Transverse colon (tissue), 4 donors: ENCODE results near the gene ARHGAP23. TPM values are rescaled to one million over a fixed set of nuclear protein-coding genes. Genes with fewer than 3 reads are reported as not detected.

Experiments
- DNase-seq: peaks from one replicate; pipeline ENCODE4 v3.0.0-alpha.2; 2019
- H3K27ac ChIP-seq, 4 donors: fragments of 200-600 bp; sonication (generic); 2 replicates each; pipeline ENCODE4 v1.5.1; 2016 to 2018; ENCODE audit warnings: inconsistent platforms in 4 of 4
- H3K27me3 ChIP-seq: fragments of 200-600 bp; sonication (generic); 2 replicates; pipeline ENCODE4 v1.5.1; 2017; ENCODE audit warnings: inconsistent platforms
- H3K36me3 ChIP-seq, 4 donors: fragments of 200-600 bp; sonication (generic); 2 replicates each; pipeline ENCODE4 v1.5.1; 2017 to 2019; ENCODE audit warnings: inconsistent platforms in 4 of 4
- H3K4me1 ChIP-seq, 4 donors: fragments of 200-600 bp; sonication (generic); 2 replicates each; pipeline ENCODE4 v1.5.1; 2017 to 2020; ENCODE audit warnings: inconsistent platforms in 4 of 4
- H3K4me3 ChIP-seq, 4 donors: fragments of 200-600 bp; sonication (generic); 1 replicate in 1 of 4; 2 replicates in 3 of 4; pipeline versions ENCODE4 v1.5.1 to v1.6.1; 2017 to 2019; ENCODE audit warnings: inconsistent platforms in 4 of 4
- H3K9me3 ChIP-seq, 2 donors: fragments of 200-600 bp; sonication (generic); 2 replicates each; pipeline ENCODE4 v1.5.1; 2017 to 2019; ENCODE audit warnings: inconsistent platforms in 2 of 2
- CTCF ChIP-seq, 5 experiments: fragments of 200-600 bp in 3 of 5; fragments of 450-650 bp in 2 of 5; sonication (generic) in 3 of 5; IDR thresholded peaks; 1 replicate in 2 of 5; 2 replicates in 3 of 5; pipeline ENCODE4 v1.5.1; 2016 to 2017; ENCODE audit warnings: antibody characterized with exemption in 5 of 5, inconsistent platforms in 3 of 5, mild to moderate bottlenecking in 2 of 5, moderate library complexity in 1 of 5
- EP300 ChIP-seq: sonication (generic); formaldehyde crosslinking; IDR thresholded peaks from one replicate; pipeline ENCODE4 v1.6.1; 2017; ENCODE audit warnings: antibody characterized with exemption, low read depth
- POLR2A ChIP-seq: fragments of 450-650 bp; IDR thresholded peaks from one replicate; pipeline ENCODE4 v1.6.1; 2016; ENCODE audit warnings: antibody characterized with exemption, mild to moderate bottlenecking, moderate library complexity
- POLR2AphosphoS5 ChIP-seq, 3 donors: sonication (generic); formaldehyde crosslinking; IDR thresholded peaks; one replicate each; pipeline ENCODE4 v1.6.1; 2016; ENCODE audit warnings: antibody characterized with exemption in 3 of 3
- WGBS, 2 donors: methylation state at CpG; one replicate each; pipeline ENCODE4 v1.1.5; 2018; ENCODE audit warnings: low coverage in 1 of 2; 5-methylcytosine and 5-hydroxymethylcytosine counted together
- in situ Hi-C, 4 donors: fragments of 200-750 bp; cut with MboI; loops; one replicate each; pipeline versions ENCODE4 v1.15.0 to v1.15.1; 2017; ENCODE audit warnings: low sequenced_read_pairs in 3 of 4, low pct_ligation_motif_present in 1 of 4, low pct_unique_long_range_greater_than_20kb in 1 of 4
- intact Hi-C: fragments of 100-400 bp; cut with DNase I; formaldehyde crosslinking; loops from one replicate; pipeline ENCODE4 v1.15.1; 2023; ENCODE audit warnings: low total_unique reads
- total RNA-seq, 4 donors: library from RNA; depleted of rRNA; stranded (reverse); fragments of >200 nt; gene quantifications; one replicate each; pipeline ENCODE4 v1.1.0, GENCODE V29; 2016

Gene ARHGAP23
- total RNA-seq, 4 donors from 2014 or later, result 4.5 to 21.7 (median 17.0) TPM

DNA sequence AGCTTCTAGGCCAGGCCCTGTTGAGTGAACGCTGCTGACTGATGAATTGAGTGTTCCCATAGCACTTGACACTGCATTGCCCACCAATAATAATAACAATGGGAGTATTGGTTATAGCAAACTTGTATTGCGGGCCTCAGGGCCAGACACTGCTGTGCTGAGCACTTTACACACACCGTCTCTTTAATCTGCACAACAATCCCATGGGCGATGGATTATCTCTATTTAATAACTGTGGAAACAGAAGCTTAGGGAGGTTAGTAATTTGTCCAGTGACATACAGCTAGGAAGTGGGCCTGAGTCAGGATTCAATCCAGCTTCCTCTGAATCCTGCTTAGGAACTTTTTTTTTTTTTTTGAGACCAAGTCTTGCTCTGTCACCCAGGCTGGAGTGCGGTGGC lies 11.2 kb downstream of the ARHGAP23 start:
- H3K4me1 ChIP-seq, result peaks cover 3 to 22% (median 17%) of the 10 kb centered on the region in 4 donors
- H3K36me3 ChIP-seq, result no peaks in the 10 kb centered on the region
- no peaks in the 10 kb centered on the region for H3K9me3 ChIP-seq
- DNase-seq, result no peak
- TF ChIP-seq POLR2A (no peak), POLR2AphosphoS5 (IDR thresholded peaks at IDR 0.05) (no peak), EP300 (no peak), CTCF (IDR thresholded peaks at IDR 0.05) (no peak)
- intact Hi-C loops, result no loop called here
- no peak overlapping the region for H3K4me3 ChIP-seq
- no peaks in the 10 kb centered on the region for H3K27me3 ChIP-seq
- 85 to 100% methylated on average over 2 to 5 of the region's 5 CpGs for WGBS, 2 donors
- in situ Hi-C loops, result no loop called here
- H3K27ac ChIP-seq, result no peak overlapping the region

DNA sequence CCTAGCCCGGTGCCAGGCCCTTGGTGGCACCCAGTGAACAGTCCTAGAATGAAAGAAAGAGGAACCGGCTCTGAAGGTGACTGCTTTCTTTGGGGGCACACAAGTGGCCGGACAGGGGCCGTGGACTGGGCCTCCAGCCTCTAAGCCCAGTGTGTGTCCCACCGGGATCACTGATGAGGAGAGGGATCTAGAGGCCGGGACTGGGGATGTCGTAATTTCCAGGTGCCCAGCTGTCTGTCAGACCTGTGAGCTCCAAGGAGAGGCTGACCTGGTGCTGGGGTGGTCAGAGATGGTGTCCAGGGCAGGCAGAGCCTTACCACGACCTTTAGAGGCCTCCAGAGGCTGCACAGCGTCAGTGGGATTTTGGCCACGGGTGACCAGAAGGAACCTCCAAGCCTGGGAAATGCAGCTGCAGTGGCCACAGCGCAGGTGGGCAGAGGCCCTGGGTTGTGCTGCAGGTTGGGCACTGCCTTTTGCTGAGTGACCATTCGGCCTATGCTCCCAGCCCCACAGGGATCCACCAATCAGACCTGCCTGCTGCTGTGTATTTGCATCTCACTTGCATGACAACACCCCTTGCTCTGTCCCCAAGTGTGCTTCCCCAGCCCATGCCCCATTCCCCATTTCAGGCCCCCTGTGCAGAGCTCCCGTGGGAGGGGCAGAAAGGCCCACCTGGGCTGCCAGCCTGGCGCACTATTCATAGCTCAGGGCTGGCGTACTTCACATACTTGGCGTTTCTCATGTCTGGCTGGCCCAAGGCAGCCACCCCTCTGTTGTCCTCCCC lies 12.5 kb downstream of the ARHGAP23 start:
- intact Hi-C loops (loop anchor here (5.0 kb wide), 1 partner anchor 46 kb away; no protein-coding TSS in a partner anchor), in situ Hi-C loops (no loop called here)
- peak overlapping the region; percentile 6 to 58 (median 34) for H3K27ac ChIP-seq

DNA sequence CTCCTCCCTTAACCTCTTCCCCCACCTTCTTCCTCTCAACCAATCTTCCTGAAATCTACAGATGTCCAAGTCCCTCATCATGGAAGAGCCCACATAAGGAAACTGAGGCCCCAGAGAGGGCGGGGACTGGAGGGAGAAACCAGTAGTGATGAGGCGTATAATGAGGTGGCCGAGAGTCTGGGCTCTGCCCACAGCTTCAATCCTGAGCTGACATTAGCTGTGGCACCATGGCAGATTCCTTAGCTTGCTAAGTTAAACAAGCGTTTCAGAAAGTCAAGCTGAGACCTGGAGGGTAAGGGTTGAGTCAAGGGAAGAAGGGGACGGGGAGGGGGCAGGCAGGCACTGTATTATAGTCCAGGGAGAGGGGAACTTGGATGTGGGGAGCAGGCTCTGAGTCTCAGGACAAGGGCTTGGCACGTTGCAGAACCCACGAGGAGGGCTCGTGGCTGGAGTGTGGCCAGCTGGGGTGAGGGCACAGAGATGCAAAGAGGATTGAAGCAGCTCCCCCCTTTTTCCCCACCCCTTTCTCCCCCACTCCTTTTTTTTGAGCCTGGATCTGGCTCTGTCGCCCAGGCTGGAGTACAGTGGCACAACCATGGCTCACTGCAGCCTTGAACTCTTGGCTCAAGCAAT lies 13.3 kb downstream of the ARHGAP23 start:
- H3K27ac ChIP-seq, result peak overlapping the region; percentile 6 to 58 (median 34)
- 62% methylated on average over 9 of the region's 9 CpGs; no CpG with 5 or more reads in 1 of the 2 donors for WGBS, 2 donors

More for the DNA sequence above, 12.5 kb downstream of the ARHGAP23 start:
- H3K4me1 ChIP-seq, result peaks cover 3 to 23% (median 18%) of the 10 kb centered on the region in 4 donors
- no peak overlapping the region for H3K4me3 ChIP-seq
- no peaks in the 10 kb centered on the region for H3K36me3 ChIP-seq
- DNase-seq, result no peak
- WGBS, 2 donors, result 75% methylated on average over 14 of the region's 16 CpGs; no CpG with 5 or more reads in 1 of the 2 donors
- H3K27me3 ChIP-seq, result no peaks in the 10 kb centered on the region
- TF ChIP-seq POLR2A (no peak), POLR2AphosphoS5 (IDR thresholded peaks at IDR 0.05) (no peak), CTCF (IDR thresholded peaks at IDR 0.05) (no peak), EP300 (no peak)
- H3K9me3 ChIP-seq, result no peaks in the 10 kb centered on the region

More for the DNA sequence above, 13.3 kb downstream of the ARHGAP23 start:
- Histone ChIP-seq H3K27me3 (no peaks in the 10 kb centered on the region), H3K36me3 (no peaks in the 10 kb centered on the region), H3K9me3 (no peaks in the 10 kb centered on the region), H3K4me3 (no peak overlapping the region), H3K4me1 (peaks cover 3 to 23% (median 18%) of the 10 kb centered on the region in 4 donors)
- in situ Hi-C loops, result no loop called here
- intact Hi-C loops, result loop anchor here (5.0 kb wide), 1 partner anchor 46 kb away; no protein-coding TSS in a partner anchor
- no peak for TF ChIP-seq CTCF (IDR thresholded peaks at IDR 0.05)
- no peak for TF ChIP-seq POLR2A
- no peak for TF ChIP-seq EP300
- TF ChIP-seq POLR2AphosphoS5 (IDR thresholded peaks at IDR 0.05), result no peak
- no peak for DNase-seq
